ENCODE results near the gene MAN1C1. TPM values are rescaled to one million over a fixed set of nuclear protein-coding genes. Genes with fewer than 3 reads are reported as not detected.

MAN1C1 gene
- total RNA-seq, 2 donors from 2014 or later, result 1.7 to 6.0 TPM

- DNase-seq, result no peak
- no peak for ATAC-seq
- intact Hi-C loops (cut with DNase I, micrococcal nuclease), result loop anchor here in 1 of 2 donors (10.0 kb wide), 1 partner anchor 237 kb away; no protein-coding TSS in a partner anchor
Observed at GRCh38 chr1:25772164-25772563, 155.6 kb downstream of the MAN1C1 start.

- intact Hi-C loops (cut with DNase I, micrococcal nuclease), result loop anchor here in 1 of 2 donors (10.0 kb wide), 1 partner anchor 238 kb away; no protein-coding TSS in a partner anchor
- DNase-seq, result no peak
- ATAC-seq, result no peak
Observed at GRCh38 chr1:25772692-25773245, 156.2 kb downstream of the MAN1C1 start.

GRCh38 chr1:25773441-25774125, 157.0 kb downstream of the MAN1C1 start:
- peak; percentile 39 to 58 for DNase-seq
- intact Hi-C loops (cut with DNase I, micrococcal nuclease), result loop anchor here in 1 of 2 donors (10.0 kb wide), 1 partner anchor 239 kb away; no protein-coding TSS in a partner anchor
- peak; percentile 83 for ATAC-seq

GRCh38 chr1:25774206-25774803, 157.7 kb downstream of the MAN1C1 start:
- intact Hi-C loops (cut with DNase I, micrococcal nuclease), result loop anchor here in 1 of 2 donors (10.0 kb wide), 1 partner anchor 240 kb away; no protein-coding TSS in a partner anchor
- DNase-seq (no peak), ATAC-seq (no peak)

- intact Hi-C loops (cut with DNase I, micrococcal nuclease), result loop anchor here in 1 of 2 donors (10.0 kb wide), 1 partner anchor 240 kb away; no protein-coding TSS in a partner anchor
- peak; percentile 38 for ATAC-seq
- DNase-seq, result no peak
Observed at GRCh38 chr1:25774921-25775771, 158.6 kb downstream of the MAN1C1 start.

- intact Hi-C loops (cut with DNase I, micrococcal nuclease), result loop anchor here in 1 of 2 donors (10.0 kb wide), 1 partner anchor 245 kb away; no protein-coding TSS in a partner anchor
- no peak for ATAC-seq
- no peak for DNase-seq
Observed at GRCh38 chr1:25779388-25779787, 162.8 kb downstream of the MAN1C1 start.

- intact Hi-C loops (cut with DNase I, micrococcal nuclease), result loop anchor here in 1 of 2 donors (10.0 kb wide), 1 partner anchor 245 kb away; no protein-coding TSS in a partner anchor
- DNase-seq (no peak), ATAC-seq (no peak)
Observed at GRCh38 chr1:25779894-25780293, 163.3 kb downstream of the MAN1C1 start.

GRCh38 chr1:25780318-25781129, 163.9 kb downstream of the MAN1C1 start:
- intact Hi-C loops (cut with DNase I, micrococcal nuclease), result no loop called here
- ATAC-seq (peak; percentile 70), DNase-seq (peak in 1 of 2 donors; percentile 43)

- DNase-seq (no peak), ATAC-seq (no peak)
- intact Hi-C loops (cut with DNase I, micrococcal nuclease), result no loop called here
Observed at GRCh38 chr1:25781130-25781433, 164.5 kb downstream of the MAN1C1 start.

- intact Hi-C loops (cut with DNase I, micrococcal nuclease), result no loop called here
- ATAC-seq (peak; percentile 42), DNase-seq (no peak)
Observed at GRCh38 chr1:25782608-25783201, 166.1 kb downstream of the MAN1C1 start.

GRCh38 chr1:25784575-25785051, 168.0 kb downstream of the MAN1C1 start:
- DNase-seq (no peak), ATAC-seq (no peak)
- intact Hi-C loops (cut with DNase I, micrococcal nuclease), result no loop called here

- intact Hi-C loops (cut with DNase I, micrococcal nuclease), result no loop called here
- DNase-seq (no peak), ATAC-seq (peak; percentile 62)
Observed at GRCh38 chr1:25785333-25786067, 168.9 kb downstream of the MAN1C1 start.

- ATAC-seq (no peak), DNase-seq (no peak)
- intact Hi-C loops (cut with DNase I, micrococcal nuclease), result no loop called here
Observed at GRCh38 chr1:25786887-25787759, 170.5 kb downstream of the MAN1C1 start.

- ATAC-seq (no peak), DNase-seq (no peak)
- intact Hi-C loops (cut with DNase I, micrococcal nuclease), result no loop called here
Observed at GRCh38 chr1:25787760-25788166, 171.2 kb downstream of the MAN1C1 start.

GRCh38 chr1:25790472-25790871, 173.9 kb downstream of the MAN1C1 start:
- intact Hi-C loops (cut with DNase I, micrococcal nuclease), result no loop called here
- DNase-seq, result no peak
- ATAC-seq, result no peak

GRCh38 chr1:25792115-25792514, 175.5 kb downstream of the MAN1C1 start:
- DNase-seq, result no peak
- ATAC-seq, result no peak
- intact Hi-C loops (cut with DNase I, micrococcal nuclease), result no loop called here

Data from left colon (tissue), 2 donors.